Measurements from ENCODE around the gene RIC3. TPM values are rescaled to one million over a fixed set of nuclear protein-coding genes. Genes with fewer than 3 reads are reported as not detected.

Gene RIC3
- total and polyA plus RNA-seq, 2 of the 8 experiments (the other 6 are each of a cell fraction or from before 2014, with no cell fraction given), result 6.4 to 15.5 TPM

DNA sequence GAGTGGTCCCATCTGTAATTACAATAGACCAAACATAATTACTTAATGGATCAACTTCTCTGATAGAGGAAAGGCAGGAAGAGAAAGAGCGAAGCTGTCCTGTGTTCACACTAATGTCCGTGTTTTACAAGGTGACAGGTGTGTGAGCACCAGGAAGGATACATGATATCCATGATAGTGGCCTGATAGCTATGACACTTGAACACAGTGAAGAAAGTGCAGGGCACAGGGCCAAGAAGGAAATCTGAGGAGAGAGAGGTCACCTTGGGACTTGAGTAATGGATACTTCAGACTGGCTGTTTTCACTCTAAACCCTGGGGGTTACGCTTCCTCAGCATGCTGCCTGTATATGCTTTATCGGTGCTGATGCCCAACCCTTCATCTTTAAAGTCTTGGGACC, 58.4 kb downstream of the RIC3 start (continued):
- TF ChIP-seq HDAC2 (IDR thresholded peaks at IDR 0.05; ENCODE audit: borderline replicate concordance in 1 of 2, low read depth in 2 of 2, low read length in 2 of 2) (no peak), BRCA1 (IDR thresholded peaks at IDR 0.05; ENCODE audit: low read depth, low read length) (no peak), HDAC6 (IDR thresholded peaks at IDR 0.05; ENCODE audit: low read depth, low read length) (no peak), POLR2A (IDR thresholded peaks at IDR 0.05; ENCODE audit: control extremely low read depth in 1 of 2, low read depth in 2 of 2, low read length in 2 of 2) (no peak)
- TF ChIP-seq, protein P1, sequence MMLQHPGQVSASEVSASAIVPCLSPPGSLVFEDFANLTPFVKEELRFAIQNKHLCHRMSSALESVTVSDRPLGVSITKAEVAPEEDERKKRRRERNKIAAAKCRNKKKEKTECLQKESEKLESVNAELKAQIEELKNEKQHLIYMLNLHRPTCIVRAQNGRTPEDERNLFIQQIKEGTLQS (IDR thresholded peaks at IDR 0.05; ENCODE audit: insufficient read depth, low read depth, low read length), result no peak
